GM18873 (cell line): ENCODE measurements around the gene PIGN.

Experiments
- ATAC-seq: cut with Tn5 transposase; IDR thresholded peaks from one replicate; pipeline ENCODE4 v1.9.1; 2021; ENCODE audit warnings: mild to moderate bottlenecking, moderate library complexity, moderate number of reproducible peaks; ENCODE audit not compliant: unreplicated experiment, low FRiP score

Gene PIGN

DNA sequence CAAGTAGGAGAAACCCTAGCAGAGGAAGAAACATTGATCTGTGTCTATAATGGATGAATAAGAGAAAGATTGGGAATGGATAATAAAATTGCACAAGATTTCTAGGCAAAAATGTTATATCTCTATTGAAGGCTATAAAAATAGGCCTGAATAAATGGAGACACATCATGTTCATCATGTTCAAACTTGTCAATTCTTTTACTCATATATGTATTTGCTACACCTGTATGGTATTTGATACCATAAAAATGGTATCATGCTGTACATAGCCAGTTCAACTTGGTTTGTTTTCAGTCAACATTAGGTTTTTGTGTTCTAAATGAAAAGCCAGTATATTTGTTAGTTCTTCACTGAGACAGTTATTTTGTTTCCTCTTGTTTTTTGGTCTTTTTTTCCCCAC lies 161.9 kb downstream of the PIGN start:
- no peak for ATAC-seq

DNA sequence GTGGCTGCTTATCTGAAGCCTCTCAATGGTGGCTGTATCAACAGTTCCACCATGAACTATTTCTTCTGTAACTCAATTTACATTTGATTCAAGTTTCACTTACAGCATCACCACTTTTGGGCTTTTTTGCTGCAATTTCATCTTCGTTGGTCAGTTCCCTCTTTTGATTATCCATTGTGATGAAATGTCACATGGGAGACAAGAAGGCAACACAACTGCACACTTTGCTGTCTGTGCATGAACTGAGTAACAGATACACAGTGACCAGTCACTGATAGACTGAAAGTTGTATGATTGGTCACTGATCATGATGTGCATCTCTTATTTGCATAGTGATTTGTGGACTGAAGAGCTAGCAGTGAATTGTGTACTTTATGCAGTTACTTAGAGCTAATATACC lies 163.3 kb downstream of the PIGN start:
- no peak for ATAC-seq

GRCh38 chr18:62018759-62019041 lies 168.2 kb downstream of the PIGN start:
- no peak for ATAC-seq

DNA sequence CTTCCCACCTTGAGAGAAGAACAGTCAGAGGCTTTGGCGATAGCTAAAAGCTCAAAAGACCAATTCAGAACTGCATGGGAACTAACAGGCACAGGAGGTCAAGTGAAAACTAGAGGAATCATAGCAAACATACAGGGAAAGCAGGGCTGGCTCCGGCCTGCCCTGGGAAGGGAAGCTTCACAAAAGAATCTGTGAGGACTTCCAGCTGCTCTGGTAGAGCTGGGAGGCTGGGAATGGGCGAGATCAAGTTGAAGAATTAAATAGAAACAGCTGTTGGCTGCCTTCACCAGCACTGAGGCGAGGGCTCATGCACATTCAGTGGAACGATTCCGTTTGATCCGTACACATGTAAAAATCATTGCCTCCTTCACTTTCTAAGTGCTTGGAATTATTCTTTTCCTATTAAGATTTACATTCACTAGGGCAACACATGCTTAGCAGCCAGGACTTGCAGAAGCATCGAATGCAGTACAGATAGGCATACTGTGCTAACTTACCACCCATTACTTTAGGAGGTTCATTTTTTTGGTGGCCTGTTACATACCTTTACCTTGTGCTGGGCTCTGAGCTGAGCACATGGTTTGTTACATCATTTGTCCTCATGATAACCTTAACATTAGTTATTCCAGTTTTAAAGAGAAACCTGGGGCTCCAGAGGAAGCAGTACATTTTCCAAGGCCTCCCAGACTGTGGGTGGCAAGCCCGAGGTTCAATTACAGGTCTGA lies 168.7 kb downstream of the PIGN start:
- no peak for ATAC-seq

DNA sequence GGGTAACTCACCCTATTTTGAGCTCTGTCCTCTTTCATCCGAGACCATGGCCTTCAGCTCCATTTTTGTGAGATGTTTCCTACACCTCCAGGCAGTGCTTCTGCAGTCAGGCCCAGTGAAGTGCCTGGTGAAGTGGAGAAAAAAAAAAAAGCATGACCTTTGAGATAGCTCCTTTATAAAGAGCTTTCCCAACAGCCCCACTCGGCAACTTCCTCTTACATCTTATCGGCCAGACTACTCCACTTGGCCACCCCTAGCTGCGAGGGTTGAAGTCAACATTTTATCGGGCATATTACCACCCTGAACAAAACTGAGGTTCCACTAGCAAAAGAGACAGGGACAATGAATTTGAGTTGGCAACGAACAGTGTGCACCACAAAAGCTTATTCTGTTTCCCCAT lies 169.2 kb downstream of the PIGN start:
- no peak for ATAC-seq

DNA sequence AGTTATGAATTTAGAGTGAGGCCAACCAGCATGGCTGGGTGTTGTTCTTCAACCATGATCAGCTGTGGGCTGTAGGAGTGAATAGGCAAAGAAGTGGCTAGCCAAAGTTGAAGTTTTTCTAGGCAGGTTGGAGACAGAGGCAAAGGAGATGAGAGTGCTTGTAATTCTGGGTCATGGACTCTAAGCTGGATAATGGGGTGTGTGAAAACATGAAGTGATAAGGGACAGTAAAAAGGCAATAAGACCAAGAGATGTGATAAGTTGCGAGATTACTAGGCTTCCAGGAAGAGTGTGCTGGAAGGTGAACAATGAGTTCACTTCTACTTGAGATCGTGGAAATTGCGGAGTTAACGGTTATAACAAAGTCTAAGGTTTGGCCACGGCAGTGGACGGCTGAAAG lies 175.4 kb downstream of the PIGN start:
- ATAC-seq: no peak

- no peak for ATAC-seq
Measured at GRCh38 chr18:62009521-62009920, 177.3 kb downstream of the PIGN start.

DNA sequence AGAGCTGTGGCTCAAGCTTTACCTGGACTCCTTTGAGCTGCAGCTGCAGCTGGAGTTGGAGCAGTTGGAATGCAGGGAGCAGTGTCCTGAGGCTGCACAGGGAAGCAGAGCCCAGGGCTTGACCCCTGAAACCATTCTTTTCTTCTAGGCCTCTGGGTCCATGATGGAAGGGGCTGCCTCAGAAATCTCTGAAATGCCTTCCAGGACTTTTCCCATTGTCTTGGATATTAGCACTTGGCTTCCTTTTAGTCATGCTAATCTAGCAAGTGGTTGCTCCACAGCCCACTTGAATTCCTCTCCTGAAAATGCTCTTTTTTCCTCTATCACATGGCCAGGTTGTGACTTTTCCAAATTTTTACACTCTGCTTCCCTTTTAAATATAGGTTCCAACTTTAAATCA lies 185.5 kb downstream of the PIGN start:
- no peak for ATAC-seq

DNA sequence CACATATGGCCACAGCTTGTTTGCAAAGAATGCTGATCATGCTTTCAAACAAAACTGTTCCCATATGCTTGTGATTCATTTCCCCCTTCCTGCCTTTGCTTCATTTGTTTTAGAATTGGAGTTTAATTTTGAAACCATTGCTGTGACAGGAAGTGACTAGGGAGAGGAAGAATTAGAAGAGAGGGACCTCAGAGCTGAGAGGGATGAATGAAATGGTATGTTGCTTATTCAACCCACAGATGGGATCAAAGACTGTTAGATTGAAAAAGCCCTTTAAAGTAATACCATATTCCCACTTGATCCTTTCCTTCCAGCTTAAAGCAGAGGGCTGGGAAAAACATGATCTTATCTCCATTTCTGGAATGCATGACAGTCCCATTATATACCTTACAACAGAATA lies 187.9 kb downstream of the PIGN start:
- no peak for ATAC-seq

GRCh38 chr18:61998335-61998734 lies 188.5 kb downstream of the PIGN start:
- ATAC-seq: no peak

DNA sequence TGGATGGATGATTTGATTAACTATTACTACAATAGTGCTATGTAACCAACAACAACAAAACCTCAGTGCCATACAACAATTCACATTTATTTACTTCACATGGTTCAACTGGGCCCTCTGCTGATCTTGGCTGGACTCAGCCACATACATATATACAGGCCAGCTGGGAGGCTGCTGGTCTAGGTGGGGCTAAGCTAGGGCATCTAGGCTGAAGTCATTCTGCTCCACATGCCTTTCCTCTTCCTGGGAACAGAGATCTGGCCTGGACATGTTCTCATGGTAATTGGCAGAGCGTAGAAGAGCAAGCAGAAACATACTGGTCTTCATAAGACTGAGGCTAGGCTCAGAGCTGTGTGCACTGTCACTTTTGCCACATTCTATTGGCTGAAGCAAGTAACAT lies 191.2 kb downstream of the PIGN start:
- no peak for ATAC-seq

- no peak for ATAC-seq
Measured at GRCh38 chr18:61993831-61994230, 193.0 kb downstream of the PIGN start.

GRCh38 chr18:61992923-61993322 lies 193.9 kb downstream of the PIGN start:
- no peak for ATAC-seq

DNA sequence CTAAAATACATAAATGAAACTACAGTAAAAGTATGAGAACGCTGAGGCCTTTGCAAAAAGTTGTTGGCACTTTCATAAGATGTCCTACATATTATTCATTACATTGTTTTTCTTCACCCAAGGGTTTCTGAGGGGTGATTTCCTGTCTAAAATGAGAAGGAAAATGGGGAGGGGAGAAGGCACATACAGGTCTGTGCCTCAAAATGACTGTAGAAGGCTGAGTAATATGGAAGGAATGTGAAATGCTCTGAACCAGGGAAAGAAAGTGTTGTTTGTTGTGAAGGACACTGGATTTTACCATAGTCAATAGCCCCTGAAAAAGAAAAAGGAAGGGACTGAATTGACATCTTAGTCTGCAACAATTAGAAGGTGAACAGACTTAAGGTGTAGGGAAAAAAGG lies 194.6 kb downstream of the PIGN start:
- no peak for ATAC-seq

DNA sequence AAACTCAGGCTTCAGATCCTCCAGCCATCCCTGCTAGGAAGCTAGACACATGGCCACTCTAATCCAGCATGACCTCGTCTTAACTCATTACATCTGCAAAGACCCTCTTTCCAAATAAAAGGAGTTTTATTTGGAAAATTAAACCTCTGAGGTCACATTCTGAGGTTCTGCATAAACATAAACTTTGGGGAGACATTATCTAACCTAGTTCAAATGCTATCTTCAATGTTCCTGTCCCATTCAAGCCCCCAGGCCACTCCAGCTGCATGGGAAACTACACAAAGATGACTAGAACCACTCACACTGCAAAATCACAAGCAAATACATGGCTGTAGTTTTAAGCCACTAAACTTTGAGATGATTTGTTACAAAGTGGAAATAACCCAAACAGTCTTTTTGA lies 195.0 kb downstream of the PIGN start:
- no peak for ATAC-seq

- no peak for ATAC-seq
Measured at GRCh38 chr18:61991201-61991600, 195.7 kb downstream of the PIGN start.
